Activated CD4-positive, alpha-beta T cell treated with anti-CD3 and anti-CD28 coated beads, Interleukin-2, amount 10 ng/mL, durations not matched to agents 24 days and 14 days (primary cell): ENCODE data around the gene TSHR. TPM values are rescaled to one million over a fixed set of nuclear protein-coding genes. Genes with fewer than 3 reads are reported as not detected.

Experiments
- DNase-seq: peaks from one replicate; pipeline ENCODE4 v3.0.0; 2022
- H3K27ac Mint-ChIP-seq: one replicate; pipeline ENCODE4 v1.8.0; 2022; ENCODE audit warnings: mild to moderate bottlenecking, mixed read lengths
- H3K27me3 Mint-ChIP-seq: one replicate; pipeline ENCODE4 v1.8.0; 2022; ENCODE audit warnings: mixed read lengths
- H3K36me3 Mint-ChIP-seq: one replicate; pipeline ENCODE4 v1.8.0; 2022; ENCODE audit warnings: low read depth, mild to moderate bottlenecking, mixed read lengths
- H3K4me1 Mint-ChIP-seq: one replicate; pipeline ENCODE4 v1.8.0; 2021; ENCODE audit warnings: mixed read lengths
- H3K4me3 Mint-ChIP-seq: one replicate; pipeline ENCODE4 v1.8.0; 2022; ENCODE audit warnings: mild to moderate bottlenecking, moderate library complexity, mixed read lengths
- H3K9me3 Mint-ChIP-seq: one replicate; pipeline ENCODE4 v1.8.0; 2021; ENCODE audit warnings: mixed read lengths
- intact Hi-C: fragments of 100-400 bp; cut with micrococcal nuclease; formaldehyde crosslinking; loops from one replicate; pipeline ENCODE4 v1.15.1; 2023
- total RNA-seq: library from RNA; stranded (reverse); gene quantifications from 2 replicates; pipeline ENCODE4 v1.2.3, GENCODE V29; 2022

Gene TSHR
- total RNA-seq, 1 donor from 2014 or later: not detected

- Mint-ChIP-seq H3K4me1 (peaks cover 19% of the 10 kb centered on the region), H3K27ac (no peak overlapping the region), H3K36me3 (peaks cover 18% of the 10 kb centered on the region), H3K9me3 (no peaks in the 10 kb centered on the region), H3K4me3 (no peak overlapping the region), H3K27me3 (no peaks in the 10 kb centered on the region)
- intact Hi-C loops: no loop called here
- no peak for DNase-seq
Measured at GRCh38 chr14:81176241-81176640, 220.8 kb downstream of the TSHR start.

GRCh38 chr14:81177225-81177624 lies 221.8 kb downstream of the TSHR start:
- H3K27ac Mint-ChIP-seq: no peak overlapping the region
- no peaks in the 10 kb centered on the region for H3K9me3 Mint-ChIP-seq
- H3K36me3 Mint-ChIP-seq: peaks cover 26% of the 10 kb centered on the region
- intact Hi-C loops: no loop called here
- peaks cover 15% of the 10 kb centered on the region for H3K4me1 Mint-ChIP-seq
- H3K27me3 Mint-ChIP-seq: no peaks in the 10 kb centered on the region
- no peak overlapping the region for H3K4me3 Mint-ChIP-seq
- DNase-seq: no peak

- intact Hi-C loops: no loop called here
- H3K4me1 Mint-ChIP-seq: peaks cover 18% of the 10 kb centered on the region
- H3K27ac Mint-ChIP-seq: no peak overlapping the region
- no peaks in the 10 kb centered on the region for H3K9me3 Mint-ChIP-seq
- peaks cover 31% of the 10 kb centered on the region for H3K36me3 Mint-ChIP-seq
- DNase-seq: no peak
- H3K27me3 Mint-ChIP-seq: no peaks in the 10 kb centered on the region
- H3K4me3 Mint-ChIP-seq: no peak overlapping the region
Measured at GRCh38 chr14:81178063-81178462, 222.6 kb downstream of the TSHR start.

- H3K27me3 Mint-ChIP-seq: no peaks in the 10 kb centered on the region
- peaks cover 38% of the 10 kb centered on the region for H3K36me3 Mint-ChIP-seq
- DNase-seq: no peak
- H3K9me3 Mint-ChIP-seq: no peaks in the 10 kb centered on the region
- intact Hi-C loops: no loop called here
- peaks cover 23% of the 10 kb centered on the region for H3K4me1 Mint-ChIP-seq
- H3K27ac Mint-ChIP-seq: no peak overlapping the region
- no peak overlapping the region for H3K4me3 Mint-ChIP-seq
Measured at GRCh38 chr14:81179631-81180030, 224.2 kb downstream of the TSHR start.

GRCh38 chr14:81187832-81188522 lies 232.6 kb downstream of the TSHR start:
- Mint-ChIP-seq H3K4me1 (peaks cover 41% of the 10 kb centered on the region), H3K27ac (no peak overlapping the region), H3K4me3 (peak overlapping the region; percentile 36), H3K27me3 (no peaks in the 10 kb centered on the region), H3K36me3 (peaks cover 57% of the 10 kb centered on the region), H3K9me3 (peaks cover 3% of the 10 kb centered on the region)
- no peak for DNase-seq
- intact Hi-C loops: no loop called here

- Mint-ChIP-seq H3K4me1 (peaks cover 42% of the 10 kb centered on the region), H3K4me3 (peak overlapping the region; percentile 76), H3K27me3 (no peaks in the 10 kb centered on the region), H3K27ac (peak overlapping the region; percentile 66), H3K36me3 (peaks cover 59% of the 10 kb centered on the region), H3K9me3 (no peaks in the 10 kb centered on the region)
- peak; percentile 73 for DNase-seq
- intact Hi-C loops: no loop called here
Measured at GRCh38 chr14:81192594-81192993, 237.2 kb downstream of the TSHR start.

GRCh38 chr14:81193924-81194633 lies 238.7 kb downstream of the TSHR start:
- Mint-ChIP-seq H3K27me3 (no peaks in the 10 kb centered on the region), H3K27ac (peak overlapping the region; percentile 57), H3K4me3 (no peak overlapping the region), H3K4me1 (peaks cover 32% of the 10 kb centered on the region), H3K9me3 (no peaks in the 10 kb centered on the region), H3K36me3 (peaks cover 57% of the 10 kb centered on the region)
- peak; percentile 63 for DNase-seq
- intact Hi-C loops: no loop called here

Other genes with a start within 250 kb of the TSHR start
- 20.1 and 20.4 TPM in 2 replicates for gene CEP128, start 13.9 kb upstream of the TSHR start, total RNA-seq